MM.1S (cell line): ENCODE measurements around the gene DUSP19.

Source experiments
- DNase-seq: peaks from one replicate; pipeline ENCODE4 v3.0.0-alpha.2; 2015
- H2AFZ ChIP-seq: fragments of 300-600 bp; sonication (generic); 2 replicates; pipeline ENCODE4 v1.6.0; 2016; ENCODE audit warnings: antibody characterized with exemption, low read length
- H3F3A ChIP-seq: fragments of 300-600 bp; sonication (generic); 2 replicates; pipeline ENCODE4 v1.6.1; 2016; ENCODE audit warnings: mild to moderate bottlenecking, antibody characterized with exemption, low read length, moderate library complexity, mixed read lengths; ENCODE audit not compliant: insufficient read depth
- H3K27ac ChIP-seq: fragments of 300-600 bp; sonication (generic); 2 replicates; pipeline ENCODE4 v1.5.1; 2016; ENCODE audit warnings: mild to moderate bottlenecking, low read length
- H3K27me3 ChIP-seq: fragments of 300-600 bp; sonication (generic); replicated peaks from 2 replicates; pipeline ENCODE4 v1.6.0; 2016; ENCODE audit warnings: low read length; ENCODE audit not compliant: insufficient read depth
- H3K36me3 ChIP-seq: fragments of 300-600 bp; sonication (generic); replicated peaks from 2 replicates; pipeline ENCODE4 v1.6.1; 2016; ENCODE audit warnings: mild to moderate bottlenecking, low read length, mixed read lengths; ENCODE audit not compliant: insufficient read depth
- H3K4me1 ChIP-seq: fragments of 300-600 bp; sonication (generic); 2 replicates; pipeline ENCODE4 v1.6.1; 2016; ENCODE audit warnings: low read length, mixed read lengths
- H3K4me2 ChIP-seq: fragments of 300-600 bp; sonication (generic); 2 replicates; pipeline ENCODE4 v1.6.0; 2016; ENCODE audit warnings: low read depth, low read length
- H3K4me3 ChIP-seq: fragments of 300-600 bp; sonication (generic); 2 replicates; pipeline ENCODE4 v1.5.1; 2016; ENCODE audit warnings: low read length, mixed read lengths
- H3K79me2 ChIP-seq: fragments of 300-600 bp; sonication (generic); 2 replicates; pipeline ENCODE4 v1.6.1; 2016; ENCODE audit warnings: mixed run types, low read length, mixed read lengths
- H3K9ac ChIP-seq: fragments of 300-600 bp; sonication (generic); 2 replicates; pipeline ENCODE4 v1.6.1; 2016; ENCODE audit warnings: low read length, mixed read lengths
- H3K9me2 ChIP-seq: fragments of 300-600 bp; sonication (generic); replicated peaks from 2 replicates; pipeline ENCODE4 v1.6.1; 2016; ENCODE audit warnings: mild to moderate bottlenecking, low read length, mixed read lengths; ENCODE audit not compliant: insufficient read depth
- H3K9me3 ChIP-seq: fragments of 300-600 bp; sonication (generic); replicated peaks from 2 replicates; pipeline ENCODE4 v1.6.1; 2016; ENCODE audit warnings: mild to moderate bottlenecking, low read length, mixed read lengths; ENCODE audit not compliant: insufficient read depth
- H4K20me1 ChIP-seq: fragments of 300-600 bp; sonication (generic); 2 replicates; pipeline ENCODE4 v1.6.1; 2016; ENCODE audit warnings: mild to moderate bottlenecking, low read length, moderate library complexity, mixed read lengths; ENCODE audit not compliant: insufficient read depth
- CTCF ChIP-seq: fragments of 300-600 bp; sonication (generic); IDR thresholded peaks from 2 replicates; pipeline ENCODE4 v1.5.1; 2016; ENCODE audit warnings: antibody characterized with exemption, low read length, mixed read lengths
- EZH2 ChIP-seq: fragments of 300-600 bp; sonication (generic); optimal IDR thresholded peaks from 2 replicates; pipeline ENCODE3; 2017; ENCODE audit warnings: low read depth, mild to moderate bottlenecking, antibody characterized with exemption, low read length, mixed read lengths
- EZH2phosphoT487 ChIP-seq: fragments of 300-600 bp; sonication (generic); IDR thresholded peaks from 2 replicates; pipeline ENCODE4 v1.6.1; 2018; ENCODE audit warnings: antibody characterized with exemption, low read length

Gene DUSP19

GRCh38 chr2:183033951-183034350, 44.6 kb upstream of the DUSP19 start:
- H2AFZ ChIP-seq: no peak overlapping the region
- no peaks in the 10 kb centered on the region for H3K79me2 ChIP-seq
- H3K27me3 ChIP-seq: peaks cover 89% of the 10 kb centered on the region
- DNase-seq: no peak
- H3K4me1 ChIP-seq: peaks cover 7% of the 10 kb centered on the region
- H3K4me2 ChIP-seq: no peak overlapping the region
- no peak overlapping the region for H3K27ac ChIP-seq
- H3K36me3 ChIP-seq: no peaks in the 10 kb centered on the region
- H3K9me2 ChIP-seq: no peaks in the 10 kb centered on the region
- no peak overlapping the region for H3K9ac ChIP-seq
- H3F3A ChIP-seq: peaks cover 9% of the 10 kb centered on the region; the same call in 1 of the 2 replicates
- no peak for TF ChIP-seq EZH2phosphoT487
- H3K4me3 ChIP-seq: no peak overlapping the region
- H3K9me3 ChIP-seq: no peaks in the 10 kb centered on the region
- peaks cover 19% of the 10 kb centered on the region for H4K20me1 ChIP-seq

- Histone ChIP-seq H3K4me1 (peaks cover 7% of the 10 kb centered on the region), H3K9me3 (no peaks in the 10 kb centered on the region), H3K79me2 (no peaks in the 10 kb centered on the region)
Measured at GRCh38 chr2:183034806-183035205, 43.7 kb upstream of the DUSP19 start.

GRCh38 chr2:183035298-183035953, 43.1 kb upstream of the DUSP19 start:
- TF ChIP-seq EZH2phosphoT487: no peak
- TF ChIP-seq CTCF: no peak
- TF ChIP-seq EZH2: no peak
- no peak overlapping the region for H2AFZ ChIP-seq
- peaks cover 19% of the 10 kb centered on the region for H4K20me1 ChIP-seq
- H3K9me3 ChIP-seq: no peaks in the 10 kb centered on the region
- H3K9me2 ChIP-seq: no peaks in the 10 kb centered on the region
- no peak for DNase-seq
- peaks cover 91% of the 10 kb centered on the region for H3K27me3 ChIP-seq
- H3K79me2 ChIP-seq: no peaks in the 10 kb centered on the region
- no peak overlapping the region for H3K4me2 ChIP-seq
- no peak overlapping the region for H3K4me3 ChIP-seq
- H3K4me1 ChIP-seq: peaks cover 7% of the 10 kb centered on the region
- peaks cover 9% of the 10 kb centered on the region; the same call in 1 of the 2 replicates for H3F3A ChIP-seq
- no peak overlapping the region for H3K27ac ChIP-seq
- no peaks in the 10 kb centered on the region for H3K36me3 ChIP-seq
- H3K9ac ChIP-seq: no peak overlapping the region

More at GRCh38 chr2:183034806-183035205, 43.7 kb upstream of the DUSP19 start:
- Histone ChIP-seq H3K9ac (no peak overlapping the region), H2AFZ (no peak overlapping the region), H3K9me2 (no peaks in the 10 kb centered on the region), H3K4me2 (no peak overlapping the region), H3K27me3 (peaks cover 91% of the 10 kb centered on the region), H3F3A (peaks cover 9% of the 10 kb centered on the region; the same call in 1 of the 2 replicates), H4K20me1 (peaks cover 19% of the 10 kb centered on the region), H3K27ac (no peak overlapping the region), H3K36me3 (no peaks in the 10 kb centered on the region), H3K4me3 (no peak overlapping the region)
- no peak for DNase-seq
- TF ChIP-seq EZH2 (no peak), EZH2phosphoT487 (no peak), CTCF (no peak)

- H3K79me2 ChIP-seq: no peaks in the 10 kb centered on the region
- no peak overlapping the region for H3K4me3 ChIP-seq
- H3K4me2 ChIP-seq: no peak overlapping the region
- peaks cover 9% of the 10 kb centered on the region; the same call in 1 of the 2 replicates for H3F3A ChIP-seq
- no peaks in the 10 kb centered on the region for H3K36me3 ChIP-seq
- H4K20me1 ChIP-seq: peaks cover 19% of the 10 kb centered on the region
- no peak overlapping the region for H3K9ac ChIP-seq
- peak; percentile 49 for DNase-seq
- peaks cover 7% of the 10 kb centered on the region for H3K4me1 ChIP-seq
- H3K9me3 ChIP-seq: no peaks in the 10 kb centered on the region
- H3K9me2 ChIP-seq: no peaks in the 10 kb centered on the region
- peak; percentile 92 for TF ChIP-seq EZH2phosphoT487
- no peak for TF ChIP-seq EZH2
- H3K27ac ChIP-seq: no peak overlapping the region
- peaks cover 90% of the 10 kb centered on the region for H3K27me3 ChIP-seq
- H2AFZ ChIP-seq: no peak overlapping the region
Measured at GRCh38 chr2:183035954-183036669, 42.4 kb upstream of the DUSP19 start.
